Liver (tissue), 9 donors: Measurements from ENCODE around the gene C19orf44. TPM values are rescaled to one million over a fixed set of nuclear protein-coding genes. Genes with fewer than 3 reads are reported as not detected.
A peak's percentile ranks its signal among the peaks of the same experiment; 100 is the strongest.
"Not testable (repeated sequence)": the region's sequence is repeated elsewhere in the genome, so short reads cannot be mapped to it uniquely, and the experiment has no call there.

ENCODE experiments used
- DNase-seq: peaks from one replicate; pipeline ENCODE4 v3.0.0-alpha.2; 2017; ENCODE audit warnings: low spot score
- H3K27ac ChIP-seq, 2 donors: one replicate each; pipeline ENCODE4 v1.7.0; 2013; ENCODE audit warnings: inconsistent platforms in 2 of 2, low read length in 2 of 2, control low read depth in 1 of 2, low read depth in 1 of 2, mild to moderate bottlenecking in 1 of 2
- H3K27me3 ChIP-seq, 4 donors: one replicate each; pipeline versions ENCODE4 v1.6.1 to v1.7.0; 2013; ENCODE audit warnings: low read length in 3 of 4, inconsistent platforms in 1 of 4, mild to moderate bottlenecking in 1 of 4, moderate library complexity in 1 of 4; ENCODE audit not compliant: control insufficient read depth in 4 of 4, insufficient read depth in 4 of 4
- H3K36me3 ChIP-seq, 4 donors: one replicate each; pipeline versions ENCODE4 v1.6.1 to v1.7.0; 2013; ENCODE audit warnings: low read length in 3 of 4, mild to moderate bottlenecking in 3 of 4, low read depth in 1 of 4, moderate library complexity in 1 of 4; ENCODE audit not compliant: control insufficient read depth in 4 of 4, insufficient read depth in 3 of 4
- H3K4me1 ChIP-seq, 4 donors: one replicate each; pipeline versions ENCODE4 v1.6.1 to v1.7.0; 2013; ENCODE audit warnings: low read length in 3 of 4, mild to moderate bottlenecking in 3 of 4, moderate library complexity in 1 of 4; ENCODE audit not compliant: control insufficient read depth in 4 of 4, insufficient read depth in 4 of 4
- H3K4me3 ChIP-seq, 3 donors: one replicate each; pipeline versions ENCODE4 v1.6.1 to v1.7.0; 2013; ENCODE audit warnings: low read length in 3 of 3, control low read depth in 1 of 3, low read depth in 1 of 3, mild to moderate bottlenecking in 1 of 3
- H3K9ac ChIP-seq, 2 donors: one replicate each; pipeline ENCODE4 v1.7.0; 2013; ENCODE audit warnings: low read length in 2 of 2, mild to moderate bottlenecking in 2 of 2, moderate library complexity in 2 of 2, control low read depth in 1 of 2, low read depth in 1 of 2
- H3K9me3 ChIP-seq, 4 donors: one replicate each; pipeline versions ENCODE4 v1.6.1 to v1.7.0; 2013; ENCODE audit warnings: low read length in 3 of 4; ENCODE audit not compliant: control insufficient read depth in 4 of 4
- FOXA1 ChIP-seq: IDR thresholded peaks from 2 replicates; pipeline ENCODE4 v1.6.1; 2016; ENCODE audit warnings: antibody characterized with exemption
- FOXA2 ChIP-seq: IDR thresholded peaks from 2 replicates; pipeline ENCODE4 v1.6.1; 2016; ENCODE audit warnings: antibody characterized with exemption
- GABPA ChIP-seq, 2 donors: IDR thresholded peaks in 1 of 2; conservative IDR thresholded peaks in 1 of 2; 2 replicates each; pipeline ENCODE4 v1.6.1; 2016; ENCODE audit warnings: antibody characterized with exemption in 2 of 2, mild to moderate bottlenecking in 1 of 2, moderate library complexity in 1 of 2
- HNF4A ChIP-seq, 2 donors: conservative IDR thresholded peaks; 2 replicates each; pipeline ENCODE4 v1.6.1; 2016; ENCODE audit warnings: antibody characterized with exemption in 2 of 2, mild to moderate bottlenecking in 2 of 2
- JUND ChIP-seq, 2 donors: IDR thresholded peaks; 2 replicates each; pipeline ENCODE4 v1.6.1; 2016; ENCODE audit warnings: antibody characterized with exemption in 2 of 2
- NR2F2 ChIP-seq: IDR thresholded peaks from 2 replicates; pipeline ENCODE4 v1.6.1; 2016; ENCODE audit warnings: antibody characterized with exemption
- RAD21 ChIP-seq, 2 donors: IDR thresholded peaks; 2 replicates each; pipeline ENCODE4 v1.6.1; 2016; ENCODE audit warnings: antibody characterized with exemption in 2 of 2, mild to moderate bottlenecking in 2 of 2
- RXRA ChIP-seq, 2 donors: IDR thresholded peaks; 2 replicates each; pipeline ENCODE4 v1.6.1; 2017 to 2018; ENCODE audit warnings: antibody characterized with exemption in 2 of 2, mild to moderate bottlenecking in 1 of 2
- TAF1 ChIP-seq: conservative IDR thresholded peaks from 2 replicates; pipeline ENCODE4 v1.6.1; 2016; ENCODE audit warnings: antibody characterized with exemption, mild to moderate bottlenecking
- YY1 ChIP-seq: IDR thresholded peaks from 2 replicates; pipeline ENCODE4 v1.6.1; 2016; ENCODE audit warnings: antibody characterized with exemption, mild to moderate bottlenecking
- WGBS: extraction: QIAGEN DNeasy Blood & Tissue Kit; methylation state at CpG from one replicate; pipeline ENCODE4 v1.1.7; 2013; 5-methylcytosine and 5-hydroxymethylcytosine counted together
- polyA plus RNA-seq, 2 donors: library from polyadenylated mRNA; stranded (reverse) in 1 of 2; unstranded in 1 of 2; fragments of 200-250 nt in 1 of 2; fragments of >200 nt in 1 of 2; fragmentation: Nextera tagmentation in 1 of 2; extraction: Ambion mirVana in 1 of 2; gene quantifications; one replicate each; pipeline versions ENCODE4 v1.2.1 to v1.2.3, GENCODE V29; 2013 to 2015
- total RNA-seq, 2 donors: library from RNA; depleted of rRNA; stranded (reverse); fragments of >200 nt; gene quantifications; one replicate each; pipeline ENCODE4 v1.2.3, GENCODE V29; 2014
- TF ChIP-seq, protein P1 (sequence below): IDR thresholded peaks from 2 replicates; pipeline ENCODE4 v1.6.1; 2016; ENCODE audit warnings: antibody characterized with exemption
- TF ChIP-seq, protein P2 (sequence below): IDR thresholded peaks from 2 replicates; pipeline ENCODE4 v1.6.1; 2016; ENCODE audit warnings: antibody characterized with exemption
- TF ChIP-seq, protein P3 (sequence below): IDR thresholded peaks from 2 replicates; pipeline ENCODE4 v1.6.1; 2016; ENCODE audit warnings: antibody characterized with exemption, mild to moderate bottlenecking
- TF ChIP-seq, protein P4 (sequence below): IDR thresholded peaks from 2 replicates; pipeline ENCODE4 v1.6.1; 2016; ENCODE audit warnings: antibody characterized with exemption
- donor health status: healthy.
- donor health status: healthy.
- donor health status: healthy.
- donor health status: healthy.
- donor health status: healthy.

C19orf44 gene
- total and polyA plus RNA-seq, 4 donors = 0.89 to 3.0 (median 1.3) TPM

DNA sequence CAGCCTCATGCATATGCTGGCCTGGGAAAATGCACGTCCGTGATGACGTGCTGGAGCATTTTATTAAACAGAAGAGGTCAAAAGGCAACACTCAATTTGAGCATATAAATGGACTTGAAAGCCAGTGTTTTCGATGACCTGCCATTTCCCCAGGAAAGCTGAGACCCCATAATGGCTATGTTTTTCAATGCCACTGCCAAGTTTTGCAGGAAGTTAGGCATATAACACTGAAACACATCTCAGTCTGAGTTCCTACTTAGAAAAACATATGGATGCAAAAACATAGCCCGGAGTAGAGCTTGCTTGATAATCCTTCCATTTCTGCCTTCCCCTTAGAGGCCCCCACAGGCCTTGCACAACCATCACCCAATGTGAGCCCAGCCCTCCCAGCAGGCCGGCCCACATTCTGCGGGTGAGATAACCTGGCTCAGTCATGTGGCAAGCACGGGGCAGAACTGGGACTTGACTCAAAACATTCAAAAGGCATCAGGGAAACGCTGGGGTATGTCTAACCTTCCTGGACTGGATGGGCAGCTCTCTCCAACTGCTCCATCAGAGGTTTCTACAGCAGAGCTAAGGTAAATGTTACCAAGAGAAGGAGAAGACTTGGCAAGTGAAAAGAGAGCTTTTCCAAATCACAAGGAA lies 49.3 kb upstream of the C19orf44 start:
- no peak overlapping the region for H3K9ac ChIP-seq
- no peaks in the 10 kb centered on the region for H3K36me3 ChIP-seq
- no peak overlapping the region for H3K4me3 ChIP-seq
- peaks cover 4 to 27% (median 12%) of the 10 kb centered on the region in 4 donors for H3K4me1 ChIP-seq
- no peaks in the 10 kb centered on the region for H3K27me3 ChIP-seq
- TF ChIP-seq, protein P1, sequence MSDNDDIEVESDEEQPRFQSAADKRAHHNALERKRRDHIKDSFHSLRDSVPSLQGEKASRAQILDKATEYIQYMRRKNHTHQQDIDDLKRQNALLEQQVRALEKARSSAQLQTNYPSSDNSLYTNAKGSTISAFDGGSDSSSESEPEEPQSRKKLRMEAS = peak; percentile 59
- TF ChIP-seq YY1 (peak; percentile 54), RXRA (IDR thresholded peaks at IDR 0.05) (peak; percentile 50 to 70), NR2F2 (peak; percentile 78), RAD21 (IDR thresholded peaks at IDR 0.05) (peak; percentile 43 to 55), FOXA2 (no peak), FOXA1 (no peak), GABPA (IDR thresholded peaks at IDR 0.05 in 1 of 2, conservative IDR thresholded peaks at IDR 0.05 in 1 of 2) (no peak), HNF4A (conservative IDR thresholded peaks at IDR 0.05) (peak in 1 of 2 donors; percentile 48), TAF1 (no peak), JUND (IDR thresholded peaks at IDR 0.05) (peak in 1 of 2 donors; percentile 28)
- TF ChIP-seq, protein P2, sequence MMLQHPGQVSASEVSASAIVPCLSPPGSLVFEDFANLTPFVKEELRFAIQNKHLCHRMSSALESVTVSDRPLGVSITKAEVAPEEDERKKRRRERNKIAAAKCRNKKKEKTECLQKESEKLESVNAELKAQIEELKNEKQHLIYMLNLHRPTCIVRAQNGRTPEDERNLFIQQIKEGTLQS = no peak
- TF ChIP-seq, protein P3, sequence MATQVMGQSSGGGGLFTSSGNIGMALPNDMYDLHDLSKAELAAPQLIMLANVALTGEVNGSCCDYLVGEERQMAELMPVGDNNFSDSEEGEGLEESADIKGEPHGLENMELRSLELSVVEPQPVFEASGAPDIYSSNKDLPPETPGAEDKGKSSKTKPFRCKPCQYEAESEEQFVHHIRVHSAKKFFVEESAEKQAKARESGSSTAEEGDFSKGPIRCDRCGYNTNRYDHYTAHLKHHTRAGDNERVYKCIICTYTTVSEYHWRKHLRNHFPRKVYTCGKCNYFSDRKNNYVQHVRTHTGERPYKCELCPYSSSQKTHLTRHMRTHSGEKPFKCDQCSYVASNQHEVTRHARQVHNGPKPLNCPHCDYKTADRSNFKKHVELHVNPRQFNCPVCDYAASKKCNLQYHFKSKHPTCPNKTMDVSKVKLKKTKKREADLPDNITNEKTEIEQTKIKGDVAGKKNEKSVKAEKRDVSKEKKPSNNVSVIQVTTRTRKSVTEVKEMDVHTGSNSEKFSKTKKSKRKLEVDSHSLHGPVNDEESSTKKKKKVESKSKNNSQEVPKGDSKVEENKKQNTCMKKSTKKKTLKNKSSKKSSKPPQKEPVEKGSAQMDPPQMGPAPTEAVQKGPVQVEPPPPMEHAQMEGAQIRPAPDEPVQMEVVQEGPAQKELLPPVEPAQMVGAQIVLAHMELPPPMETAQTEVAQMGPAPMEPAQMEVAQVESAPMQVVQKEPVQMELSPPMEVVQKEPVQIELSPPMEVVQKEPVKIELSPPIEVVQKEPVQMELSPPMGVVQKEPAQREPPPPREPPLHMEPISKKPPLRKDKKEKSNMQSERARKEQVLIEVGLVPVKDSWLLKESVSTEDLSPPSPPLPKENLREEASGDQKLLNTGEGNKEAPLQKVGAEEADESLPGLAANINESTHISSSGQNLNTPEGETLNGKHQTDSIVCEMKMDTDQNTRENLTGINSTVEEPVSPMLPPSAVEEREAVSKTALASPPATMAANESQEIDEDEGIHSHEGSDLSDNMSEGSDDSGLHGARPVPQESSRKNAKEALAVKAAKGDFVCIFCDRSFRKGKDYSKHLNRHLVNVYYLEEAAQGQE = no peak
- TF ChIP-seq, protein P4, sequence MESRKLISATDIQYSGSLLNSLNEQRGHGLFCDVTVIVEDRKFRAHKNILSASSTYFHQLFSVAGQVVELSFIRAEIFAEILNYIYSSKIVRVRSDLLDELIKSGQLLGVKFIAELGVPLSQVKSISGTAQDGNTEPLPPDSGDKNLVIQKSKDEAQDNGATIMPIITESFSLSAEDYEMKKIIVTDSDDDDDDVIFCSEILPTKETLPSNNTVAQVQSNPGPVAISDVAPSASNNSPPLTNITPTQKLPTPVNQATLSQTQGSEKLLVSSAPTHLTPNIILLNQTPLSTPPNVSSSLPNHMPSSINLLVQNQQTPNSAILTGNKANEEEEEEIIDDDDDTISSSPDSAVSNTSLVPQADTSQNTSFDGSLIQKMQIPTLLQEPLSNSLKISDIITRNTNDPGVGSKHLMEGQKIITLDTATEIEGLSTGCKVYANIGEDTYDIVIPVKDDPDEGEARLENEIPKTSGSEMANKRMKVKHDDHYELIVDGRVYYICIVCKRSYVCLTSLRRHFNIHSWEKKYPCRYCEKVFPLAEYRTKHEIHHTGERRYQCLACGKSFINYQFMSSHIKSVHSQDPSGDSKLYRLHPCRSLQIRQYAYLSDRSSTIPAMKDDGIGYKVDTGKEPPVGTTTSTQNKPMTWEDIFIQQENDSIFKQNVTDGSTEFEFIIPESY = peak; percentile 13
- no peaks in the 10 kb centered on the region for H3K9me3 ChIP-seq
- peak; percentile 73 for DNase-seq
- WGBS = 40% methylated on average over 9 of the region's 9 CpGs
- peak overlapping the region; percentile 32 to 66 for H3K27ac ChIP-seq

DNA sequence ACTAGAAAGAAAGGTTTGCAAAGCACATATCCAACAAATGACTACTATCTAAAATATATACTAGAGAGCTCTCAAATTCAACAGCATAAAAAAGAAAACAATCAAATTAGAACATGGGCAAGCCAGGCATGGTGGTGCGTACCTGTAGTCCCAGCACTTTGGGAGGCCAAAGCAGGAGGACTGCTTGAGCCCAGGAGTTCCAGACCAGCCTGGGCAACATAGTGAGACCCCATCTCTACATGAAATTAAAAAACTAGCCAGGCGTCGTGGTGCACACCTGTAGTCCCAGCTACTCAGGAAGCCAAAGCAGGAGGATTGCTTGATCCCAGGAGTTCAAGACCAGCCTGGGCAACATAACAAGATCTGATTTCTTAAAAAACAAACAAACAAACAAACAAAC lies 47.3 kb upstream of the C19orf44 start:
- DNase-seq, H3K9ac ChIP-seq, H3K27me3 ChIP-seq, H3K9me3 ChIP-seq, H3K36me3 ChIP-seq, H3K4me3 ChIP-seq: not testable (repeated sequence)
- peak overlapping the region in 1 of 2 donors; percentile 18 for H3K27ac ChIP-seq
- H3K4me1 ChIP-seq = peaks cover 2 to 20% (median 10%) of the 10 kb centered on the region in 4 donors
- 99% methylated on average over 3 of the region's 3 CpGs for WGBS
